HG02973 (cell line): Measurements from ENCODE around the gene MTA2.

Experiments
- ATAC-seq: cut with Tn5 transposase; IDR thresholded peaks from one replicate; pipeline ENCODE4 v1.9.1; 2021; ENCODE audit warnings: moderate library complexity; ENCODE audit not compliant: unreplicated experiment

The MTA2 gene

GRCh38 chr11:62548545-62549335 is 52.9 kb downstream of the MTA2 start:
- no peak for ATAC-seq

- no peak for ATAC-seq
Observed at GRCh38 chr11:62547691-62548281, 53.9 kb downstream of the MTA2 start.

GRCh38 chr11:62546929-62547625 is 54.6 kb downstream of the MTA2 start:
- no peak for ATAC-seq

GRCh38 chr11:62546244-62546928 is 55.3 kb downstream of the MTA2 start, which contains the start of gene AHNAK:
Gene AHNAK, minus strand, starts transcription at chr11:62546806. Its CDS starts 10,708 bp downstream, at chr11:62536098.
- ATAC-seq: no peak

- no peak for ATAC-seq
Observed at GRCh38 chr11:62545437-62546243, 56.0 kb downstream of the MTA2 start.

- ATAC-seq: no peak
Observed at GRCh38 chr11:62544581-62545436, 56.9 kb downstream of the MTA2 start.

- no peak for ATAC-seq
Observed at GRCh38 chr11:62543680-62544444, 57.8 kb downstream of the MTA2 start.
